Astrocyte (in vitro differentiated cells and primary cell): ENCODE measurements around the gene CAMKMT. TPM values are rescaled to one million over a fixed set of nuclear protein-coding genes. Genes with fewer than 3 reads are reported as not detected.

Source experiments
- DNase-seq: peaks from one replicate; pipeline ENCODE4 v3.0.0-alpha.2; 2010; ENCODE audit warnings: low read depth
- FAIRE-seq: peaks from 2 replicates; lab custom pipeline; 2011; peaks lifted over from hg19 to GRCh38; lab: Jason Lieb, UNC
- H2AFZ ChIP-seq: 2 replicates; pipeline ENCODE4 v1.6.0; 2012; ENCODE audit warnings: low read depth, low read length, inconsistent platforms
- H3K27ac ChIP-seq: 2 replicates; pipeline ENCODE4 v1.5.1; 2011; ENCODE audit warnings: low read depth, low read length, inconsistent platforms
- H3K27me3 ChIP-seq: 2 replicates; pipeline ENCODE4 v1.6.0; 2011; ENCODE audit warnings: low read length, inconsistent platforms; ENCODE audit not compliant: insufficient read depth
- H3K36me3 ChIP-seq: 2 replicates; pipeline ENCODE4 v1.5.1; 2011; ENCODE audit warnings: low read length, inconsistent platforms; ENCODE audit not compliant: insufficient read depth
- H3K4me1 ChIP-seq: 2 replicates; pipeline ENCODE4 v1.5.1; 2011; ENCODE audit warnings: low read length, inconsistent platforms; ENCODE audit not compliant: insufficient read depth
- H3K4me2 ChIP-seq: 2 replicates; pipeline ENCODE4 v1.6.0; 2012; ENCODE audit warnings: low read length, inconsistent platforms
- H3K4me3 ChIP-seq: 2 replicates; pipeline ENCODE4 v1.5.1; 2011; ENCODE audit warnings: low read depth, mild to moderate bottlenecking, low read length, inconsistent platforms; ENCODE audit not compliant: insufficient read depth
- H3K79me2 ChIP-seq: 2 replicates; pipeline ENCODE4 v1.6.0; 2012; ENCODE audit warnings: mild to moderate bottlenecking, low read length, inconsistent platforms; ENCODE audit not compliant: insufficient read depth
- H3K9ac ChIP-seq: 2 replicates; pipeline ENCODE4 v1.6.0; 2012; ENCODE audit warnings: mild to moderate bottlenecking, low read length, inconsistent platforms
- H3K9me3 ChIP-seq: 2 replicates; pipeline ENCODE4 v1.5.1; 2012; ENCODE audit warnings: low read depth, mild to moderate bottlenecking, low read length, inconsistent platforms; ENCODE audit not compliant: insufficient read depth
- H4K20me1 ChIP-seq: 2 replicates; pipeline ENCODE4 v1.6.0; 2012; ENCODE audit warnings: low read length, inconsistent platforms; ENCODE audit not compliant: insufficient read depth
- H3K27ac Mint-ChIP-seq: one replicate; pipeline ENCODE4 v1.8.0; 2021; ENCODE audit warnings: mild to moderate bottlenecking, mixed read lengths; ENCODE audit not compliant: unreplicated experiment
- H3K27me3 Mint-ChIP-seq: one replicate; pipeline ENCODE4 v1.8.0; 2021; ENCODE audit warnings: low read depth, mixed read lengths; ENCODE audit not compliant: unreplicated experiment
- H3K36me3 Mint-ChIP-seq: one replicate; pipeline ENCODE4 v1.8.0; 2021; ENCODE audit warnings: low read depth, mixed read lengths; ENCODE audit not compliant: unreplicated experiment
- H3K4me1 Mint-ChIP-seq: one replicate; pipeline ENCODE4 v1.8.0; 2021; ENCODE audit warnings: low read depth, mixed read lengths; ENCODE audit not compliant: unreplicated experiment
- H3K4me3 Mint-ChIP-seq: one replicate; pipeline ENCODE4 v1.8.0; 2021; ENCODE audit warnings: mild to moderate bottlenecking, moderate library complexity, mixed read lengths; ENCODE audit not compliant: unreplicated experiment
- H3K9me3 Mint-ChIP-seq: one replicate; pipeline ENCODE4 v1.8.0; 2021; ENCODE audit warnings: mild to moderate bottlenecking, mixed read lengths; ENCODE audit not compliant: unreplicated experiment
- EZH2 ChIP-seq: IDR thresholded peaks from 2 replicates; pipeline ENCODE4 v1.6.1; 2012; ENCODE audit warnings: mild to moderate bottlenecking, low read length, inconsistent platforms; ENCODE audit not compliant: insufficient read depth
- total RNA-seq: library from RNA; stranded (reverse); gene quantifications from 2 replicates; pipeline ENCODE4 v1.2.1, GENCODE V29; 2021
- TF ChIP-seq, protein P1 (sequence below): IDR thresholded peaks from 2 replicates; pipeline ENCODE4 v1.5.1; 2011; ENCODE audit warnings: low read depth, mild to moderate bottlenecking, inconsistent platforms, low read length, moderate library complexity; ENCODE audit not compliant: insufficient read depth

Gene CAMKMT
- total RNA-seq, 1 donor from 2014 or later, result 9.3 TPM

DNA sequence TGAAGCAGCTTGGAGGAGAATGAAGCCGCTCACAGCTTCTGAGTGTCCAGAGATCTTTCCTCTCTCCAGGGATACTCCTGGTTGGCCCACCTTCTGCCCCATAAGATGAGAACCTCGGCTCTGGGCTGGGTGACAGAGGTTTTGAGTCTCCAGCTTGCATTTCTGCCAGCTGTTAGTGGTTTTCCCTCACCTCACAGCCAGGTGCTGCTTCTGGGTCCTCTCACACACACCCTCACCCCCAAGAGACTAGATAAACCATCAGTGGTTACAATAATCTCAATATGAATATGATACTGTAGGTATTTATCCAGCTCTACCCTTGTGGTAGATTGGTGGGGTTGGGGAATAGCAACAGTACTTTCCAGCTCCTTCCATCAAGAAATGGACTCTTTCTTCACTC lies 418.0 kb downstream of the CAMKMT start:
- peaks cover 2% of the 10 kb centered on the region for H3K4me1 ChIP-seq
- DNase-seq (no peak), FAIRE-seq (no peak)
- Mint-ChIP-seq H3K27ac (no peak overlapping the region), H3K9me3 (peaks cover 6% of the 10 kb centered on the region), H3K36me3 (peaks cover 2% of the 10 kb centered on the region), H3K4me3 (no peak overlapping the region), H3K4me1 (peaks cover 16% of the 10 kb centered on the region), H3K27me3 (peaks cover 1% of the 10 kb centered on the region)
- no peaks in the 10 kb centered on the region for H3K36me3 ChIP-seq
- no peak overlapping the region for H3K9ac ChIP-seq
- no peaks in the 10 kb centered on the region for H3K79me2 ChIP-seq
- H3K4me2 ChIP-seq, result no peak overlapping the region
- H2AFZ ChIP-seq, result no peak overlapping the region
- H3K27ac ChIP-seq, result no peak overlapping the region
- peaks cover 22% of the 10 kb centered on the region for H3K27me3 ChIP-seq
- no peak overlapping the region for H3K4me3 ChIP-seq
- no peaks in the 10 kb centered on the region for H3K9me3 ChIP-seq
- no peak for TF ChIP-seq EZH2
- TF ChIP-seq, protein P1, sequence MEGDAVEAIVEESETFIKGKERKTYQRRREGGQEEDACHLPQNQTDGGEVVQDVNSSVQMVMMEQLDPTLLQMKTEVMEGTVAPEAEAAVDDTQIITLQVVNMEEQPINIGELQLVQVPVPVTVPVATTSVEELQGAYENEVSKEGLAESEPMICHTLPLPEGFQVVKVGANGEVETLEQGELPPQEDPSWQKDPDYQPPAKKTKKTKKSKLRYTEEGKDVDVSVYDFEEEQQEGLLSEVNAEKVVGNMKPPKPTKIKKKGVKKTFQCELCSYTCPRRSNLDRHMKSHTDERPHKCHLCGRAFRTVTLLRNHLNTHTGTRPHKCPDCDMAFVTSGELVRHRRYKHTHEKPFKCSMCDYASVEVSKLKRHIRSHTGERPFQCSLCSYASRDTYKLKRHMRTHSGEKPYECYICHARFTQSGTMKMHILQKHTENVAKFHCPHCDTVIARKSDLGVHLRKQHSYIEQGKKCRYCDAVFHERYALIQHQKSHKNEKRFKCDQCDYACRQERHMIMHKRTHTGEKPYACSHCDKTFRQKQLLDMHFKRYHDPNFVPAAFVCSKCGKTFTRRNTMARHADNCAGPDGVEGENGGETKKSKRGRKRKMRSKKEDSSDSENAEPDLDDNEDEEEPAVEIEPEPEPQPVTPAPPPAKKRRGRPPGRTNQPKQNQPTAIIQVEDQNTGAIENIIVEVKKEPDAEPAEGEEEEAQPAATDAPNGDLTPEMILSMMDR, result no peak
- no peaks in the 10 kb centered on the region for H4K20me1 ChIP-seq

DNA sequence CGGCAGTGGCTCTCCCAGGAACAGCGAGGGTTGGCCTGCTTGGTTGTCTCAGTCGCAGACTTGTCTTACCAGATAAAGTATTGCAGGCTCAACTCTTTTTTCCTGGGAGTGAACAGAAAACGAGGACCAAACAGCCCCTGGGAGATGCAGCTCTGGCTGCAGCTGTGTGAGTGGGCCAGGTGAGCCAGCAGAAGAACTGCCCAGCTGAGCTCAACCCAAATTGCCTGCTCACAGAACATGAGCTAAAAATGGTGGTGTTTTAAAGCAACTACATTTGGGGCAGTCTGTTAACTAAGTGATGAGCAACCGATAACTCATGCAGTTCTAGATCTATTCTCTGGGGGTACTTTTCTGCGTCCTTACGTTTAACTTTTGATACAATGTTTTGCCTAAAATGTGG lies 418.7 kb downstream of the CAMKMT start:
- no peaks in the 10 kb centered on the region for H3K36me3 ChIP-seq
- H3K27ac ChIP-seq, result no peak overlapping the region
- H3K4me2 ChIP-seq, result no peak overlapping the region
- peaks cover 2% of the 10 kb centered on the region for H3K36me3 Mint-ChIP-seq
- peaks cover 6% of the 10 kb centered on the region for H3K9me3 Mint-ChIP-seq
- peaks cover 1% of the 10 kb centered on the region for H3K27me3 Mint-ChIP-seq
- peaks cover 19% of the 10 kb centered on the region for H3K27me3 ChIP-seq
- FAIRE-seq (no peak), DNase-seq (no peak)
- TF ChIP-seq, protein P1, result no peak
- TF ChIP-seq EZH2, result no peak
- H3K4me3 ChIP-seq, result no peak overlapping the region
- H3K4me3 Mint-ChIP-seq, result no peak overlapping the region
- no peaks in the 10 kb centered on the region for H3K9me3 ChIP-seq
- H3K27ac Mint-ChIP-seq, result no peak overlapping the region
- no peak overlapping the region for H3K9ac ChIP-seq
- H4K20me1 ChIP-seq, result no peaks in the 10 kb centered on the region
- no peaks in the 10 kb centered on the region for H3K79me2 ChIP-seq
- H3K4me1 ChIP-seq, result peaks cover 2% of the 10 kb centered on the region
- H2AFZ ChIP-seq, result no peak overlapping the region
- peaks cover 13% of the 10 kb centered on the region for H3K4me1 Mint-ChIP-seq

DNA sequence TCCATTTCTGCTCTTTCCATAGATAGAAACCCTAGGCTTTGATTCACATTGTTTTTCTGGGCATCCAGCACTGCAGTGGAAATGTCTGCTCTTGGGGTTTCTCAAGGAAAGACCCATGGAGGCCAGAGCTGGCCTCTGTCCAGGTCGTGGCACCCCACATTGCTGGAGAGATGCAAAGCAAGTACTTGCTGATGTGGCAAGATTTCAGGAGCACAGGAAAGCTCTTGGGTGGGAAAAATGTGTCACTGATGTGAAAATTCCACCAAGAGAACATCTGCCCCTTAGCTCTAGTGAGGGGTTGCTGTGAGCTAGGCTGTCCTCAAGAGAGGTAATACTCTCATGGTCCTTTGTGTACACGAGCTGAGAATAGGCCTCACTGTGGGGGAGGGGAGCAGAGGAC lies 423.7 kb downstream of the CAMKMT start:
- H3K9me3 Mint-ChIP-seq, result peaks cover 6% of the 10 kb centered on the region
- no peak for TF ChIP-seq EZH2
- TF ChIP-seq, protein P1, result no peak
- H3K36me3 Mint-ChIP-seq, result no peaks in the 10 kb centered on the region
- no peaks in the 10 kb centered on the region for H3K4me1 ChIP-seq
- H3K27me3 Mint-ChIP-seq, result peaks cover 7% of the 10 kb centered on the region
- H3K27me3 ChIP-seq, result no peaks in the 10 kb centered on the region
- no peaks in the 10 kb centered on the region for H4K20me1 ChIP-seq
- no peaks in the 10 kb centered on the region for H3K79me2 ChIP-seq
- H3K4me3 Mint-ChIP-seq, result no peak overlapping the region
- FAIRE-seq, result no peak
- no peak overlapping the region for H3K27ac Mint-ChIP-seq
- H3K9ac ChIP-seq, result no peak overlapping the region
- no peak overlapping the region for H2AFZ ChIP-seq
- H3K9me3 ChIP-seq, result no peaks in the 10 kb centered on the region
- no peak overlapping the region for H3K4me3 ChIP-seq
- no peak overlapping the region for H3K4me2 ChIP-seq
- DNase-seq, result no peak
- peaks cover 5% of the 10 kb centered on the region for H3K4me1 Mint-ChIP-seq
- no peak overlapping the region for H3K27ac ChIP-seq
- no peaks in the 10 kb centered on the region for H3K36me3 ChIP-seq
